Measurements from ENCODE around the gene RBM38.
A peak's percentile ranks its signal among the peaks of the same experiment; 100 is the strongest.

Gene RBM38

GRCh38 chr20:57375652-57376230 lies 15.5 kb upstream of the RBM38 start:
- no peak for DNase-seq

GRCh38 chr20:57377350-57377749 lies 13.8 kb upstream of the RBM38 start:
- no peak for DNase-seq

- DNase-seq = no peak
Measured at GRCh38 chr20:57378107-57378506, 13.1 kb upstream of the RBM38 start.

GRCh38 chr20:57378646-57379262 lies 12.4 kb upstream of the RBM38 start:
- DNase-seq = no peak

GRCh38 chr20:57379263-57379647 lies 11.9 kb upstream of the RBM38 start:
- no peak for DNase-seq

GRCh38 chr20:57380081-57380750 lies 11.0 kb upstream of the RBM38 start:
- no peak for DNase-seq

GRCh38 chr20:57381596-57382503 lies 9.3 kb upstream of the RBM38 start:
- peak; percentile 85 for DNase-seq

- DNase-seq = no peak
Measured at GRCh38 chr20:57382516-57382915, 8.7 kb upstream of the RBM38 start.

GRCh38 chr20:57383447-57384347 lies 7.5 kb upstream of the RBM38 start:
- no peak for DNase-seq

- DNase-seq = no peak
Measured at GRCh38 chr20:57384486-57384885, 6.7 kb upstream of the RBM38 start.

- DNase-seq = no peak
Measured at GRCh38 chr20:57384953-57385761, 6.0 kb upstream of the RBM38 start.

GRCh38 chr20:57385940-57386339 lies 5.3 kb upstream of the RBM38 start:
- DNase-seq = no peak

- no peak for DNase-seq
Measured at GRCh38 chr20:57386762-57387161, 4.4 kb upstream of the RBM38 start.

GRCh38 chr20:57387463-57387862 lies 3.7 kb upstream of the RBM38 start:
- no peak for DNase-seq

GRCh38 chr20:57387945-57388371 lies 3.2 kb upstream of the RBM38 start:
- DNase-seq = no peak

GRCh38 chr20:57388953-57389694 lies 2.1 kb upstream of the RBM38 start:
- peak; percentile 65 for DNase-seq

GRCh38 chr20:57389695-57390603 lies 1.2 kb upstream of the RBM38 start:
- peak; percentile 80 for DNase-seq

- DNase-seq = peak; percentile 36
Measured at GRCh38 chr20:57391439-57392301, 474 bp downstream of the RBM38 start.

Data from CD4-positive, alpha-beta T cell treated with Interleukin-12 subunit alpha and Interleukin-12 subunit beta, for 1 hour (primary cell).